Astrocyte (in vitro differentiated cells and primary cell): ENCODE results near the gene DUS2. TPM values are rescaled to one million over a fixed set of nuclear protein-coding genes. Genes with fewer than 3 reads are reported as not detected.

ENCODE experiments used
- DNase-seq: peaks from one replicate; pipeline ENCODE4 v3.0.0-alpha.2; 2010; ENCODE audit warnings: low read depth
- FAIRE-seq: peaks from 2 replicates; lab custom pipeline; 2011; peaks lifted over from hg19 to GRCh38; lab: Jason Lieb, UNC
- H2AFZ ChIP-seq: 2 replicates; pipeline ENCODE4 v1.6.0; 2012; ENCODE audit warnings: low read depth, low read length, inconsistent platforms
- H3K27ac ChIP-seq: 2 replicates; pipeline ENCODE4 v1.5.1; 2011; ENCODE audit warnings: low read depth, low read length, inconsistent platforms
- H3K27me3 ChIP-seq: 2 replicates; pipeline ENCODE4 v1.6.0; 2011; ENCODE audit warnings: low read length, inconsistent platforms; ENCODE audit not compliant: insufficient read depth
- H3K36me3 ChIP-seq: 2 replicates; pipeline ENCODE4 v1.5.1; 2011; ENCODE audit warnings: low read length, inconsistent platforms; ENCODE audit not compliant: insufficient read depth
- H3K4me1 ChIP-seq: 2 replicates; pipeline ENCODE4 v1.5.1; 2011; ENCODE audit warnings: low read length, inconsistent platforms; ENCODE audit not compliant: insufficient read depth
- H3K4me2 ChIP-seq: 2 replicates; pipeline ENCODE4 v1.6.0; 2012; ENCODE audit warnings: low read length, inconsistent platforms
- H3K4me3 ChIP-seq: 2 replicates; pipeline ENCODE4 v1.5.1; 2011; ENCODE audit warnings: low read depth, mild to moderate bottlenecking, low read length, inconsistent platforms; ENCODE audit not compliant: insufficient read depth
- H3K79me2 ChIP-seq: 2 replicates; pipeline ENCODE4 v1.6.0; 2012; ENCODE audit warnings: mild to moderate bottlenecking, low read length, inconsistent platforms; ENCODE audit not compliant: insufficient read depth
- H3K9ac ChIP-seq: 2 replicates; pipeline ENCODE4 v1.6.0; 2012; ENCODE audit warnings: mild to moderate bottlenecking, low read length, inconsistent platforms
- H3K9me3 ChIP-seq: 2 replicates; pipeline ENCODE4 v1.5.1; 2012; ENCODE audit warnings: low read depth, mild to moderate bottlenecking, low read length, inconsistent platforms; ENCODE audit not compliant: insufficient read depth
- H4K20me1 ChIP-seq: 2 replicates; pipeline ENCODE4 v1.6.0; 2012; ENCODE audit warnings: low read length, inconsistent platforms; ENCODE audit not compliant: insufficient read depth
- H3K27ac Mint-ChIP-seq: one replicate; pipeline ENCODE4 v1.8.0; 2021; ENCODE audit warnings: mild to moderate bottlenecking, mixed read lengths; ENCODE audit not compliant: unreplicated experiment
- H3K27me3 Mint-ChIP-seq: one replicate; pipeline ENCODE4 v1.8.0; 2021; ENCODE audit warnings: low read depth, mixed read lengths; ENCODE audit not compliant: unreplicated experiment
- H3K36me3 Mint-ChIP-seq: one replicate; pipeline ENCODE4 v1.8.0; 2021; ENCODE audit warnings: low read depth, mixed read lengths; ENCODE audit not compliant: unreplicated experiment
- H3K4me1 Mint-ChIP-seq: one replicate; pipeline ENCODE4 v1.8.0; 2021; ENCODE audit warnings: low read depth, mixed read lengths; ENCODE audit not compliant: unreplicated experiment
- H3K4me3 Mint-ChIP-seq: one replicate; pipeline ENCODE4 v1.8.0; 2021; ENCODE audit warnings: mild to moderate bottlenecking, moderate library complexity, mixed read lengths; ENCODE audit not compliant: unreplicated experiment
- H3K9me3 Mint-ChIP-seq: one replicate; pipeline ENCODE4 v1.8.0; 2021; ENCODE audit warnings: mild to moderate bottlenecking, mixed read lengths; ENCODE audit not compliant: unreplicated experiment
- CTCF ChIP-seq: IDR thresholded peaks from 2 replicates; pipeline ENCODE4 v1.5.1; 2011; ENCODE audit warnings: low read depth, mild to moderate bottlenecking, inconsistent platforms, low read length, moderate library complexity; ENCODE audit not compliant: insufficient read depth
- EZH2 ChIP-seq: IDR thresholded peaks from 2 replicates; pipeline ENCODE4 v1.6.1; 2012; ENCODE audit warnings: mild to moderate bottlenecking, low read length, inconsistent platforms; ENCODE audit not compliant: insufficient read depth
- total RNA-seq: library from RNA; stranded (reverse); gene quantifications from 2 replicates; pipeline ENCODE4 v1.2.1, GENCODE V29; 2021

Gene DUS2
- total RNA-seq, 1 donor from 2014 or later = 14.9 TPM

GRCh38 chr16:68041783-68042182 is 18.7 kb downstream of the DUS2 start:
- DNase-seq (no peak), FAIRE-seq (no peak)
- no peaks in the 10 kb centered on the region for H3K27me3 Mint-ChIP-seq
- no peak overlapping the region for H3K4me2 ChIP-seq
- no peak overlapping the region for H2AFZ ChIP-seq
- H3K9me3 ChIP-seq = no peaks in the 10 kb centered on the region
- H3K4me3 Mint-ChIP-seq = no peak overlapping the region
- TF ChIP-seq EZH2 (no peak), CTCF (no peak)
- no peaks in the 10 kb centered on the region for H3K79me2 ChIP-seq
- H3K27me3 ChIP-seq = no peaks in the 10 kb centered on the region
- H3K4me3 ChIP-seq = no peak overlapping the region
- no peaks in the 10 kb centered on the region for H3K4me1 ChIP-seq
- H3K4me1 Mint-ChIP-seq = no peaks in the 10 kb centered on the region
- no peaks in the 10 kb centered on the region for H3K36me3 ChIP-seq
- H3K27ac Mint-ChIP-seq = no peak overlapping the region
- H3K9me3 Mint-ChIP-seq = no peaks in the 10 kb centered on the region
- H3K9ac ChIP-seq = no peak overlapping the region
- H3K27ac ChIP-seq = no peak overlapping the region
- H3K36me3 Mint-ChIP-seq = peaks cover 3% of the 10 kb centered on the region
- peaks cover 11% of the 10 kb centered on the region for H4K20me1 ChIP-seq

GRCh38 chr16:68046106-68046505 is 23.0 kb downstream of the DUS2 start:
- peaks cover 2% of the 10 kb centered on the region for H4K20me1 ChIP-seq
- no peak overlapping the region for H3K4me2 ChIP-seq
- no peaks in the 10 kb centered on the region for H3K9me3 ChIP-seq
- TF ChIP-seq EZH2 (no peak), CTCF (no peak)
- Mint-ChIP-seq H3K4me3 (no peak overlapping the region), H3K9me3 (no peaks in the 10 kb centered on the region), H3K4me1 (no peaks in the 10 kb centered on the region), H3K27me3 (no peaks in the 10 kb centered on the region), H3K27ac (no peak overlapping the region), H3K36me3 (peaks cover 20% of the 10 kb centered on the region)
- H3K4me1 ChIP-seq = no peaks in the 10 kb centered on the region
- no peaks in the 10 kb centered on the region for H3K79me2 ChIP-seq
- no peak overlapping the region for H2AFZ ChIP-seq
- DNase-seq (no peak), FAIRE-seq (no peak)
- H3K27me3 ChIP-seq = no peaks in the 10 kb centered on the region
- H3K36me3 ChIP-seq = peaks cover 11% of the 10 kb centered on the region
- H3K9ac ChIP-seq = no peak overlapping the region
- no peak overlapping the region for H3K27ac ChIP-seq
- H3K4me3 ChIP-seq = no peak overlapping the region

GRCh38 chr16:68047987-68048386 is 24.9 kb downstream of the DUS2 start:
- peaks cover 13% of the 10 kb centered on the region for H3K36me3 ChIP-seq
- FAIRE-seq = no peak
- no peaks in the 10 kb centered on the region for H3K27me3 Mint-ChIP-seq

More at GRCh38 chr16:68047987-68048386, 24.9 kb downstream of the DUS2 start:
- Histone ChIP-seq H3K9ac (no peak overlapping the region), H3K79me2 (no peaks in the 10 kb centered on the region), H3K27me3 (no peaks in the 10 kb centered on the region), H3K4me1 (no peaks in the 10 kb centered on the region), H3K4me3 (no peak overlapping the region), H3K4me2 (no peak overlapping the region), H3K27ac (no peak overlapping the region), H4K20me1 (no peaks in the 10 kb centered on the region), H2AFZ (no peak overlapping the region), H3K9me3 (no peaks in the 10 kb centered on the region)
- Mint-ChIP-seq H3K9me3 (no peaks in the 10 kb centered on the region), H3K27ac (no peak overlapping the region), H3K4me3 (no peak overlapping the region), H3K36me3 (peaks cover 20% of the 10 kb centered on the region), H3K4me1 (no peaks in the 10 kb centered on the region)
- no peak for DNase-seq
- TF ChIP-seq EZH2 (no peak), CTCF (no peak)
